Central memory CD8-positive, alpha-beta T cell (primary cell): Measurements from ENCODE around the gene TTLL9.

ENCODE experiments used
- ATAC-seq: fragments of 150-1000 bp; cut with Tn5 transposase; replicated peaks from 2 replicates; pipeline ENCODE4 v1.10.0; 2022; ENCODE audit warnings: mild to moderate bottlenecking, moderate FRiP score, moderate number of reproducible peaks; ENCODE audit not compliant: poor library complexity, severe bottlenecking; ENCODE audit errors: extremely low read depth
- DNase-seq, 2 donors: peaks; one replicate each; pipeline ENCODE4 v3.0.0; 2021; ENCODE audit warnings: low spot score in 2 of 2
- H3K27ac Mint-ChIP-seq: one replicate; pipeline ENCODE4 v1.8.0; 2022; ENCODE audit warnings: low read depth, mild to moderate bottlenecking, moderate library complexity, mixed read lengths
- H3K27me3 Mint-ChIP-seq: one replicate; pipeline ENCODE4 v1.8.0; 2022; ENCODE audit warnings: mixed read lengths
- H3K36me3 Mint-ChIP-seq: one replicate; pipeline ENCODE4 v1.8.0; 2022; ENCODE audit warnings: mild to moderate bottlenecking, moderate library complexity, mixed read lengths; ENCODE audit not compliant: insufficient read depth
- H3K4me1 Mint-ChIP-seq: one replicate; pipeline ENCODE4 v1.8.0; 2022; ENCODE audit warnings: mixed read lengths
- H3K4me3 Mint-ChIP-seq: one replicate; pipeline ENCODE4 v1.8.0; 2022; ENCODE audit warnings: mild to moderate bottlenecking, moderate library complexity, mixed read lengths
- H3K9me3 Mint-ChIP-seq: one replicate; pipeline ENCODE4 v1.8.0; 2022; ENCODE audit warnings: mixed read lengths

The TTLL9 gene

DNA sequence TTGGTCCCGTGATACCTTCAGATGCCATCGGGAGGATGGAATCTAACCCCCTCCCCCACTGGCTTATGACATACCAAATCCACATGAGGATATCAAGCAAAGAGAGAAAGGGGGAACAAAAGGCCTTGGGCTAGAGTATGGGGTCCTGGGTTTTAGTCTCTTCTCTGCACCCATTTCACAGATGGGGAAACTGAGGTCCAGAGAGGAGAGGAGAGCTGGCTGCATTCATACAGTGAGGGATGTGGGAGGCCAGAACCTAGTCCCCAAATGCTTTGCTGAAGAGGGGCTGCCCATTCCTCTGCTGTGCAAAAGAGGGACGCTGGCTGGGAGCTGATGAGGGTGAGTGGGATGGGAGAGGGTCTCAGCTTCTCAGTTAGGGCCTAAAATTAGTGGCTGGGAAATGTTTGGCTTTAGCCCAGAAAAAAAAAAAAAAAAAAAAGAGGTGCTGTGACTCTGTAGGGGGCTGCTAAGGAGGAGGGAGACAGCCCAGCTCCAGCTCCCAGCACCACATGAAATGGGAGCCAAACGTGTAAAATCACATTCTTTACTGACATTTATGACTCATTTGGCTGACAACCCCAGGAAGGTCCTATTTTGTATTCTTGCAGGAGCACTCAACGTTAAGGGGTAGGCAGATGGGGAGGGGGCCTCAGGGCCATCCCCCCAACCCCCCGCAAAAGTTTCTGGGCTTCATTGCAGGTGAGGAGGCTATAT is 109.4 kb downstream of the TTLL9 start:
- peaks cover 73% of the 10 kb centered on the region for H3K27me3 Mint-ChIP-seq
- ATAC-seq (no peak), DNase-seq (no peak)
- H3K4me1 Mint-ChIP-seq: no peaks in the 10 kb centered on the region
- H3K36me3 Mint-ChIP-seq: no peaks in the 10 kb centered on the region
- H3K27ac Mint-ChIP-seq: no peak overlapping the region
- no peak overlapping the region for H3K4me3 Mint-ChIP-seq
- H3K9me3 Mint-ChIP-seq: no peaks in the 10 kb centered on the region

DNA sequence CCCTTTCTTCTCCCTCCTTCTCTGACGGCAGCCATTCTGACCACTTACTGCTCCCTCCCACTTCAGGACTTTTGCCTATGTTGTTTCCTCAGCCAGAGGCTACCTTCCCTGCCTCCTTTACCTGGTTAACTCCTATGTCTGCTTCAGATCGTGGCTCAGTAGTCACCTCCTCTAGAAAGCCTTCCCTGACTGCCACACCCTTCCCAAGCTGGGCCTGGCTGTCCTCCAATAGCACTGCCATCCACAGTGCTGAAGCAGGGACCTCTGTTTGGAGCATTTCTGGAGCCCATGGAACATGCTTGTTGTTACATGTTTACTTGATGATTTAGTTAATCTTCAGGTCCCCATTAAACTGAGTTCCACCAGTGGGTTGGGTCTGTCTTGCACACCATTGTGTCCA is 111.3 kb downstream of the TTLL9 start:
- peaks cover 57% of the 10 kb centered on the region for H3K27me3 Mint-ChIP-seq

DNA sequence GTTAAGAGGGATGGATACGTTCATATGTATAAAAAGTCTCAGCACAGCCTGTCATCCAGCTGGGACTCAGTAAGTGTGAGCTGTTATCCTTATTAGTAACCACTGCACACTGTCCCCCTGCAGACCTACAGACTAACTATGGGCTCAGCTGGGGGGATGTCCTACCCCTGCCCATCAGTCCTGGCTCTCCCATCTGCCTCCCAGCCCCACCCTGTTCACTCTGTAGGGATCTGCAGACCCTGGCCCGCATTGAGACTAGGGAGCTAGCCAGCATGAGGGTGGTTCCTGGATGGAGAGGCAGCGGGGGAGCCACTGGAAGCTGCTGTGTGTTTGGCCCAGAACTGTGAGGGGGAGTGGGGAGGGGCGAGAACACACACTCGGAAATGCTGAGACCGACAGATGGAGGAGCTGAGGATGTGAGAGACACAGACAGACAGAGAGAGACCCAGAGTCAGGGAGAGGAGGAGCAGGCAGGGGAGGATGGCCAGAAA is 114.6 kb downstream of the TTLL9 start:
- H3K4me3 Mint-ChIP-seq: no peak overlapping the region
- H3K4me1 Mint-ChIP-seq: no peaks in the 10 kb centered on the region
- H3K36me3 Mint-ChIP-seq: no peaks in the 10 kb centered on the region
- no peak overlapping the region for H3K27ac Mint-ChIP-seq
- peaks cover 29% of the 10 kb centered on the region for H3K27me3 Mint-ChIP-seq
- no peaks in the 10 kb centered on the region for H3K9me3 Mint-ChIP-seq
- DNase-seq: no peak
- no peak for ATAC-seq

More for the DNA sequence above, 111.3 kb downstream of the TTLL9 start:
- H3K4me1 Mint-ChIP-seq: no peaks in the 10 kb centered on the region
- no peak overlapping the region for H3K4me3 Mint-ChIP-seq
- ATAC-seq (no peak), DNase-seq (no peak)
- no peak overlapping the region for H3K27ac Mint-ChIP-seq
- H3K9me3 Mint-ChIP-seq: no peaks in the 10 kb centered on the region
- H3K36me3 Mint-ChIP-seq: no peaks in the 10 kb centered on the region

GRCh38 chr20:31987744-31988143 is 117.3 kb downstream of the TTLL9 start:
- Mint-ChIP-seq H3K27ac (no peak overlapping the region), H3K4me3 (no peak overlapping the region), H3K9me3 (no peaks in the 10 kb centered on the region), H3K27me3 (peaks cover 19% of the 10 kb centered on the region), H3K36me3 (no peaks in the 10 kb centered on the region), H3K4me1 (no peaks in the 10 kb centered on the region)
- DNase-seq: no peak
- ATAC-seq: no peak

DNA sequence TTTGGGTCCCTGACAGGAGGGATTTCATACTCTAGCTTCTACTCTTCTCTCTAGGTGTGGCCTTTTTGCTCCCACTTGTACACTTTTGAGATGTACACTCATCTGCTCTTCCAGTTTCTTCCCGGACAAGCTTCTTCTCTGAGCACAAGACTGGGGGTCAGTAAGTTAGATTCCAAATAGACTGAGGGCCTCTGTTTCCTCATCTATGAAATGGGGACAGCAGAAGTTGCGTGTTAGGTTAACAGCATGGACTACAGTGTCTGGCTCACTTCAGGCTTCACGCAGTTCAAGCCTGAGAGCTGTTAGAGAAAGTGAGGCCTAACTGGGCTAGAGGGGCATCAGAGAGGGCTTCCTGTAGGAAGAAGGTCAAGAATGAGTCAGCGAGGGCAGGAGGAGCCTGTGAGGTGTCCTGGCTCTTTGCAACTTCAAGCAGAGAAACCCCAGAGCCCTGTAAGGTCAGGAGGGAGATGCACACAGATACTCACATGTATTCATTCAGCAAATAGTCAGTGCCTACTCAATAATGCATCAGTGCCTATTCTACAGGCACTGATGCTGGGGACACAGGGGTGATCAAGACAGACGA is 118.1 kb downstream of the TTLL9 start:
- no peaks in the 10 kb centered on the region for H3K36me3 Mint-ChIP-seq
- ATAC-seq: no peak
- DNase-seq: no peak
- H3K9me3 Mint-ChIP-seq: no peaks in the 10 kb centered on the region
- H3K4me3 Mint-ChIP-seq: no peak overlapping the region
- peaks cover 19% of the 10 kb centered on the region for H3K27me3 Mint-ChIP-seq
- H3K4me1 Mint-ChIP-seq: no peaks in the 10 kb centered on the region
- peak overlapping the region; percentile 1 for H3K27ac Mint-ChIP-seq

GRCh38 chr20:31989030-31989645 is 118.7 kb downstream of the TTLL9 start:
- no peak for DNase-seq
- Mint-ChIP-seq H3K4me1 (no peaks in the 10 kb centered on the region), H3K9me3 (no peaks in the 10 kb centered on the region), H3K27ac (peak overlapping the region; percentile 1), H3K36me3 (no peaks in the 10 kb centered on the region), H3K4me3 (no peak overlapping the region), H3K27me3 (peaks cover 24% of the 10 kb centered on the region)
- no peak for ATAC-seq

DNA sequence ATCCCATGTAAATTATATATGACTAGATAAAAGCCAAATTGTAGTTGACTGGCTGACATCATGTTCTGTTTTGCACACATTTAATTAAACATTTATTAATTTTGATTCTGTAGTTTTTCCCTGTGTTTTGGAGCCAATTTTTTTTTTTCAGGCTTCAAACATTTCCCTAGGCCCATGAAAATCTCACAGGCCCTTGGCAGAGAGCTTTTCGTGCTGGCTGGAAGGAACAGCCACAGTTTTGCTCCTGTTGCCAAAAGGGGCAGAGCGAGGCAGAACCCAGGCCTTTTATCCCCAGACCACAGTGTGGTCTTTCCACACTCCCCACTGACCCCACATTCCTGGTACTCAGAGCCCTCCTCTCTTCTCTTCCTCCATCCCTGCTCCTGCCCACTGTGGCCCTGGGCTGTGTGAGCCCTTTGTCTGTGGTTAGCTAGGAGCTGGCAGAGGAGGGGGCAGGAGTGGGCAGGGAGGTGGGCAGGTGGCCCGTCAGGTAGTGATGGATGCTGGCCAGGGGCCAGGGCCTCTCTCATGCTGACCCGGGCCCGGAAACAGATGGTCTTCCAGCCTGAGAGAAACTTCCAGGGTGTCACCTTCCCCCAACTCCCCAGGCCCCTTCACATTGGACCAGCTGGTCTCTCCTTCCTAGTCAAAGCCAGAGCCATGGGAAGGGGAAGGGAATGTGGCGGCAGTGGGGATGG is 120.4 kb downstream of the TTLL9 start:
- Mint-ChIP-seq H3K9me3 (no peaks in the 10 kb centered on the region), H3K27me3 (peaks cover 34% of the 10 kb centered on the region), H3K4me1 (no peaks in the 10 kb centered on the region), H3K4me3 (no peak overlapping the region), H3K36me3 (no peaks in the 10 kb centered on the region), H3K27ac (no peak overlapping the region)
- no peak for DNase-seq
- ATAC-seq: no peak

GRCh38 chr20:31991339-31991705 is 120.9 kb downstream of the TTLL9 start:
- ATAC-seq (no peak), DNase-seq (no peak)
- H3K4me3 Mint-ChIP-seq: no peak overlapping the region
- H3K27ac Mint-ChIP-seq: no peak overlapping the region
- H3K4me1 Mint-ChIP-seq: no peaks in the 10 kb centered on the region
- no peaks in the 10 kb centered on the region for H3K9me3 Mint-ChIP-seq
- H3K27me3 Mint-ChIP-seq: peaks cover 39% of the 10 kb centered on the region
- H3K36me3 Mint-ChIP-seq: no peaks in the 10 kb centered on the region

GRCh38 chr20:31992086-31992485 is 121.7 kb downstream of the TTLL9 start:
- Mint-ChIP-seq H3K36me3 (no peaks in the 10 kb centered on the region), H3K4me1 (no peaks in the 10 kb centered on the region), H3K27ac (no peak overlapping the region), H3K4me3 (no peak overlapping the region), H3K9me3 (no peaks in the 10 kb centered on the region), H3K27me3 (peaks cover 47% of the 10 kb centered on the region)
- DNase-seq: no peak
- no peak for ATAC-seq
